IMR-90 (cell line): ENCODE data around the gene MYO1D. TPM values are rescaled to one million over a fixed set of nuclear protein-coding genes. Genes with fewer than 3 reads are reported as not detected.

ENCODE experiments used
- ATAC-seq: fragments of 200-7000 bp; cut with Tn5 transposase; 2 replicates; pipeline ENCODE4 v1.9.1; 2020; ENCODE audit warnings: low read depth, mild to moderate bottlenecking, moderate library complexity
- BruUV-seq: library from RNA; stranded (reverse); fragments of 400-500 nt; replicated peaks from 2 replicates; lab custom pipeline; 2021; lab: Mats Ljungman, UMichigan
- CTCF ChIA-PET: fragments of 300-600 bp; formaldehyde crosslinking; extraction: SDS; loops from one replicate; lab custom pipeline; 2021; ENCODE audit warnings: antibody characterized with exemption; lab: Yijun Ruan, JAX
- POLR2A ChIA-PET: fragments of 300-600 bp; sonication (Branson Sonifier 250); formaldehyde crosslinking; loops from one replicate; lab custom pipeline; 2022; ENCODE audit warnings: antibody characterized with exemption; ENCODE audit not compliant: unreplicated experiment; lab: Charles Lee
- DNase-seq: peaks from one replicate; pipeline ENCODE4 v3.0.0; 2013
- H2AFZ ChIP-seq: replicated peaks from 2 replicates; pipeline ENCODE3; 2013; ENCODE audit warnings: low read length, mild to moderate bottlenecking; ENCODE audit not compliant: poor library complexity
- H2AK5ac ChIP-seq: 2 replicates; pipeline ENCODE4 v1.6.1; 2013; ENCODE audit warnings: low read depth, low read length, inconsistent platforms
- H2AK9ac ChIP-seq: replicated peaks from 2 replicates; pipeline ENCODE3; 2013; ENCODE audit warnings: mild to moderate bottlenecking, low read depth, low read length, moderate library complexity; ENCODE audit not compliant: poor library complexity
- H2BK120ac ChIP-seq: 2 replicates; pipeline ENCODE4 v1.6.1; 2013; ENCODE audit warnings: low read depth, low read length, inconsistent platforms
- H2BK15ac ChIP-seq: 3 replicates; pipeline ENCODE4 v1.6.1; 2013; ENCODE audit warnings: low read depth, low read length, inconsistent platforms
- H2BK20ac ChIP-seq: 2 replicates; pipeline ENCODE4 v1.6.1; 2013; ENCODE audit warnings: low read depth, mild to moderate bottlenecking, inconsistent platforms, low read length, moderate library complexity
- H2BK5ac ChIP-seq: 2 replicates; pipeline ENCODE4 v1.6.1; 2013; ENCODE audit warnings: mild to moderate bottlenecking, low read depth, low read length, inconsistent platforms; ENCODE audit not compliant: poor library complexity, severe bottlenecking
- H3K14ac ChIP-seq: replicated peaks from 2 replicates; pipeline ENCODE4 v1.6.1; 2013; ENCODE audit warnings: low read depth, low read length, inconsistent platforms
- H3K18ac ChIP-seq: 2 replicates; pipeline ENCODE4 v1.6.1; 2013; ENCODE audit warnings: low read depth, low read length, control low read depth
- H3K23ac ChIP-seq: 2 replicates; pipeline ENCODE4 v1.6.1; 2013; ENCODE audit warnings: low read depth, low read length, inconsistent platforms
- H3K27ac ChIP-seq: 2 replicates; pipeline ENCODE4 v1.5.1; 2013; ENCODE audit warnings: mild to moderate bottlenecking, control low read depth, low read length; ENCODE audit not compliant: insufficient read depth
- H3K27me3 ChIP-seq: 2 replicates; pipeline ENCODE4 v1.6.1; 2013; ENCODE audit warnings: low read length; ENCODE audit not compliant: control insufficient read depth, insufficient read depth
- H3K36me3 ChIP-seq: 2 replicates; pipeline ENCODE4 v1.6.1; 2013; ENCODE audit warnings: low read length, mixed read lengths; ENCODE audit not compliant: control insufficient read depth, insufficient read depth
- H3K4ac ChIP-seq: 2 replicates; pipeline ENCODE4 v1.6.1; 2013; ENCODE audit warnings: low read depth, low read length, inconsistent platforms
- H3K4me1 ChIP-seq: 2 replicates; pipeline ENCODE4 v1.6.1; 2013; ENCODE audit warnings: low read length, mixed read lengths; ENCODE audit not compliant: control insufficient read depth, insufficient read depth
- H3K4me2 ChIP-seq: 2 replicates; pipeline ENCODE4 v1.6.1; 2013; ENCODE audit warnings: low read depth, mild to moderate bottlenecking, control low read depth, low read length, moderate library complexity
- H3K4me3 ChIP-seq: 2 replicates; pipeline ENCODE4 v1.5.1; 2013; ENCODE audit warnings: low read depth, mild to moderate bottlenecking, control low read depth, low read length, moderate library complexity; ENCODE audit not compliant: insufficient read depth
- H3K56ac ChIP-seq: 2 replicates; pipeline ENCODE4 v1.6.1; 2013; ENCODE audit warnings: low read length, inconsistent platforms; ENCODE audit not compliant: insufficient read depth; ENCODE audit errors: extremely low read depth
- H3K79me1 ChIP-seq, 2 experiments: 2 replicates each; pipeline ENCODE4 v1.6.1; 2013; ENCODE audit warnings: low read length in 2 of 2, inconsistent platforms in 1 of 2, low read depth in 1 of 2
- H3K9ac ChIP-seq: 2 replicates; pipeline ENCODE4 v1.6.1; 2013; ENCODE audit warnings: low read depth, low read length, control low read depth
- H3K9me1 ChIP-seq: 2 replicates; pipeline ENCODE4 v1.6.1; 2013; ENCODE audit warnings: low read length, inconsistent platforms; ENCODE audit not compliant: insufficient read depth
- H3K9me3 ChIP-seq: 2 replicates; pipeline ENCODE4 v1.6.1; 2013; ENCODE audit warnings: low read length; ENCODE audit not compliant: control insufficient read depth, insufficient read depth
- H4K20me1 ChIP-seq: 2 replicates; pipeline ENCODE4 v1.6.1; 2013; ENCODE audit warnings: low read length, inconsistent platforms; ENCODE audit not compliant: insufficient read depth
- H4K5ac ChIP-seq: 2 replicates; pipeline ENCODE4 v1.6.1; 2013; ENCODE audit warnings: mild to moderate bottlenecking, low read depth, low read length, control low read depth
- H4K8ac ChIP-seq, 2 experiments: 2 replicates each; pipeline ENCODE4 v1.6.1; 2013; ENCODE audit warnings: low read depth in 2 of 2, low read length in 2 of 2, control low read depth in 1 of 2, inconsistent platforms in 1 of 2
- H4K91ac ChIP-seq: 2 replicates; pipeline ENCODE4 v1.6.1; 2013; ENCODE audit warnings: low read depth, low read length, inconsistent platforms; ENCODE audit not compliant: insufficient read depth
- CEBPB ChIP-seq: IDR thresholded peaks from 2 replicates; pipeline ENCODE4 v1.6.1; 2012; ENCODE audit warnings: low read depth, low read length, improper control_type of control experiment
- CHD1 ChIP-seq: IDR thresholded peaks from 2 replicates; pipeline ENCODE4 v1.6.1; 2012; ENCODE audit warnings: low read depth, low read length, improper control_type of control experiment
- MAFK ChIP-seq: IDR thresholded peaks from 2 replicates; pipeline ENCODE4 v1.6.1; 2012; ENCODE audit warnings: low read depth, low read length, improper control_type of control experiment
- MAZ ChIP-seq: IDR thresholded peaks from 2 replicates; pipeline ENCODE4 v1.6.1; 2012; ENCODE audit warnings: low read depth, mild to moderate bottlenecking, low read length, improper control_type of control experiment, moderate library complexity, borderline replicate concordance
- NFE2L2 ChIP-seq: fragments of 150-350 bp; IDR thresholded peaks from 2 replicates; pipeline ENCODE4 v1.6.1; 2016; ENCODE audit warnings: low read depth, mild to moderate bottlenecking, low read length
- POLR2A ChIP-seq: IDR thresholded peaks from 2 replicates; pipeline ENCODE4 v1.6.1; 2012; ENCODE audit warnings: mild to moderate bottlenecking, low read depth, low read length
- RAD21 ChIP-seq: IDR thresholded peaks from 2 replicates; pipeline ENCODE4 v1.6.1; 2012; ENCODE audit warnings: low read length, improper control_type of control experiment
- RFX5 ChIP-seq: IDR thresholded peaks from 2 replicates; pipeline ENCODE4 v1.8.0; 2012; ENCODE audit warnings: low read depth, mild to moderate bottlenecking, low read length, moderate library complexity
- SMC3 ChIP-seq: fragments of 150-350 bp; IDR thresholded peaks from 2 replicates; pipeline ENCODE4 v1.6.1; 2016; ENCODE audit warnings: low read depth, mild to moderate bottlenecking, antibody characterized with exemption, low read length, moderate library complexity
- USF2 ChIP-seq: fragments of 150-350 bp; IDR thresholded peaks from 2 replicates; pipeline ENCODE4 v1.6.1; 2017; ENCODE audit warnings: mild to moderate bottlenecking, antibody characterized with exemption, low read length, low read depth
- whole genome bisulfite sequencing, 2 experiments: methylation state at CpG; one replicate each; pipeline versions ENCODE4 v1.1.5 to v1.1.7; 2013; ENCODE audit warnings: missing lambda C conversion rate in 2 of 2; ENCODE audit not compliant: insufficient read length in 1 of 2; ENCODE audit errors: extremely low coverage in 2 of 2; 5-methylcytosine and 5-hydroxymethylcytosine counted together
- dilution Hi-C: fragments of 300-500 bp; cut with HindIII; formaldehyde crosslinking; loops from one replicate; pipeline ENCODE4 v1.14.3; 2018; ENCODE audit warnings: low sequenced_read_pairs; ENCODE audit not compliant: unreplicated experiment
- in situ Hi-C: fragments of 300-500 bp; cut with MboI; formaldehyde crosslinking; loops from 3 replicates; pipeline ENCODE4 v1.14.3; 2019; ENCODE audit warnings: low sequenced_read_pairs, inconsistent platforms, mixed read lengths
- intact Hi-C: fragments of 100-400 bp; cut with micrococcal nuclease; formaldehyde crosslinking; loops from 2 replicates; pipeline ENCODE4 v1.10.0; 2022
- polyA plus RNA-seq, 3 experiments: library from polyadenylated mRNA; depleted of rRNA; stranded (reverse); fragments of >200 nt; gene quantifications; 2 replicates each; pipeline ENCODE4 v1.2.3, GENCODE V29; 2012; ENCODE audit warnings: low replicate concordance in 1 of 3
- total RNA-seq: library from RNA; depleted of rRNA; stranded (reverse); fragments of >200 nt; gene quantifications from 2 replicates; pipeline ENCODE4 v1.2.3, GENCODE V29; 2012

MYO1D gene
- total and polyA plus RNA-seq, 2 of the 4 experiments (the other 2 are of a cell fraction) = 0.63 to 0.90 TPM

GRCh38 chr17:32697728-32698625 is 178.9 kb downstream of the MYO1D start:
- CTCF ChIA-PET = no interaction called here
- no peak overlapping the region for H2AFZ ChIP-seq
- H3K27me3 ChIP-seq = no peaks in the 10 kb centered on the region
- no peak overlapping the region for H3K18ac ChIP-seq
- POLR2A ChIA-PET = interaction anchor here (0.6 kb wide), 1 partner anchor 8 kb away, joined by 8 read pairs; no protein-coding TSS in a partner anchor
- in situ Hi-C loops (no loop called here), intact Hi-C loops (no loop called here), dilution Hi-C loops (no loop called here)
- H3K14ac ChIP-seq = no peak overlapping the region
- H4K5ac ChIP-seq = no peak overlapping the region
- H4K20me1 ChIP-seq = no peaks in the 10 kb centered on the region
- no peak overlapping the region for H3K27ac ChIP-seq
- no peaks in the 10 kb centered on the region for H3K4me1 ChIP-seq
- H3K4ac ChIP-seq = no peak overlapping the region
- no peak overlapping the region for H3K9ac ChIP-seq
- no peak overlapping the region for H3K23ac ChIP-seq
- H3K36me3 ChIP-seq = no peaks in the 10 kb centered on the region
- TF ChIP-seq CEBPB (no peak), MAFK (no peak), CHD1 (no peak), RAD21 (no peak), NFE2L2 (no peak), POLR2A (no peak), SMC3 (no peak), RFX5 (no peak), MAZ (no peak), USF2 (no peak)
- no peak overlapping the region for H2BK20ac ChIP-seq
- ATAC-seq (no peak), DNase-seq (no peak)
- H4K91ac ChIP-seq = no peak overlapping the region
- no TSS peak for BruUV-seq
- no CpG with 5 or more reads among the region's 1 CpG for WGBS, 2 experiments
- H4K8ac ChIP-seq = no peak overlapping the region
- H3K79me1 ChIP-seq = no peaks in the 10 kb centered on the region
- no peak overlapping the region for H2BK5ac ChIP-seq
- H3K56ac ChIP-seq = no peak overlapping the region
- H2AK5ac ChIP-seq = no peak overlapping the region
- H3K4me3 ChIP-seq = no peak overlapping the region
- no peaks in the 10 kb centered on the region for H3K9me1 ChIP-seq
- H2AK9ac ChIP-seq = no peak overlapping the region
- H2BK120ac ChIP-seq = no peak overlapping the region
- H3K9me3 ChIP-seq = no peaks in the 10 kb centered on the region
- no peak overlapping the region for H3K4me2 ChIP-seq
- no peak overlapping the region for H2BK15ac ChIP-seq
